Neutrophil (primary cell): ENCODE data around the gene KRT10.

Source experiments
- H3K27ac ChIP-seq: fragments of 200-600 bp; sonication (generic); 2 replicates; pipeline ENCODE4 v1.5.1; 2016; ENCODE audit warnings: mild to moderate bottlenecking, moderate library complexity
- H3K27me3 ChIP-seq: fragments of 200-600 bp; sonication (generic); 2 replicates; pipeline ENCODE4 v1.6.0; 2016; ENCODE audit warnings: mild to moderate bottlenecking
- H3K36me3 ChIP-seq: fragments of 200-600 bp; sonication (generic); 2 replicates; pipeline ENCODE4 v1.5.1; 2017
- H3K4me1 ChIP-seq, 2 experiments: fragments of 200-600 bp in 1 of 2; sonication (generic) in 1 of 2; 1 replicate in 1 of 2; 2 replicates in 1 of 2; pipeline versions ENCODE4 v1.5.1 to v1.6.1; 2013 to 2016; ENCODE audit warnings: low read depth in 1 of 2, low read length in 1 of 2, mild to moderate bottlenecking in 1 of 2, moderate library complexity in 1 of 2; ENCODE audit not compliant: control insufficient read depth in 1 of 2, insufficient read depth in 1 of 2
- H3K4me3 ChIP-seq, 2 experiments: fragments of 200-600 bp in 1 of 2; sonication (generic) in 1 of 2; 1 replicate in 1 of 2; 2 replicates in 1 of 2; pipeline ENCODE4 v1.5.1; 2013 to 2016; ENCODE audit warnings: low read depth in 1 of 2, low read length in 1 of 2, mild to moderate bottlenecking in 1 of 2, moderate library complexity in 1 of 2
- H3K9me3 ChIP-seq: fragments of 200-600 bp; sonication (generic); 2 replicates; pipeline ENCODE4 v1.5.1; 2016
- TF ChIP-seq, protein P1 (sequence below): fragments of 200-600 bp; sonication (generic); IDR thresholded peaks from 2 replicates; pipeline ENCODE4 v1.5.1; 2016; ENCODE audit warnings: antibody characterized with exemption

Gene KRT10

DNA sequence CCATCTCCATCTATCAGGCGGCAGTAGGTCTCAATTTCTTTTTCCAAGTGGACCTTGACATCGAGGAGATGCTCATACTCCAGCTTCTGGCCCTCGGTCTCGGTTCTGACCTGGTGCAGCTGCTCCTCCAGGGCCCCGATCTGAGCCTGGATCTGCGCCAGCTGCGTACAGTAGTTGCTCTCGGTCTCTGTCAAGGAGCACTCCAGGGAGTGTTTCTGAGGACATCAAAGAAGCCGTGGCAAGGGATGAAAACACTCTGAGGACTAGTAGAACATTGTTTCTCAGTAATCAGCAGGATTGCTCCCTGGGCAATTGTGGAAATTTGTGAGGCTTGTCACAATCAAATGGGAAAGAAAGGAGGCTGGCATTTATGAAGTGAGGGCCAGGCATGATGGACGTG, 28.6 kb downstream of the KRT10 start:
- Histone ChIP-seq H3K9me3 (no peaks in the 10 kb centered on the region), H3K27ac (no peak overlapping the region), H3K27me3 (peaks cover 92% of the 10 kb centered on the region), H3K36me3 (no peaks in the 10 kb centered on the region), H3K4me1 (no peaks in the 10 kb centered on the region), H3K4me3 (no peak overlapping the region)
- TF ChIP-seq, protein P1, sequence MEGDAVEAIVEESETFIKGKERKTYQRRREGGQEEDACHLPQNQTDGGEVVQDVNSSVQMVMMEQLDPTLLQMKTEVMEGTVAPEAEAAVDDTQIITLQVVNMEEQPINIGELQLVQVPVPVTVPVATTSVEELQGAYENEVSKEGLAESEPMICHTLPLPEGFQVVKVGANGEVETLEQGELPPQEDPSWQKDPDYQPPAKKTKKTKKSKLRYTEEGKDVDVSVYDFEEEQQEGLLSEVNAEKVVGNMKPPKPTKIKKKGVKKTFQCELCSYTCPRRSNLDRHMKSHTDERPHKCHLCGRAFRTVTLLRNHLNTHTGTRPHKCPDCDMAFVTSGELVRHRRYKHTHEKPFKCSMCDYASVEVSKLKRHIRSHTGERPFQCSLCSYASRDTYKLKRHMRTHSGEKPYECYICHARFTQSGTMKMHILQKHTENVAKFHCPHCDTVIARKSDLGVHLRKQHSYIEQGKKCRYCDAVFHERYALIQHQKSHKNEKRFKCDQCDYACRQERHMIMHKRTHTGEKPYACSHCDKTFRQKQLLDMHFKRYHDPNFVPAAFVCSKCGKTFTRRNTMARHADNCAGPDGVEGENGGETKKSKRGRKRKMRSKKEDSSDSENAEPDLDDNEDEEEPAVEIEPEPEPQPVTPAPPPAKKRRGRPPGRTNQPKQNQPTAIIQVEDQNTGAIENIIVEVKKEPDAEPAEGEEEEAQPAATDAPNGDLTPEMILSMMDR, result no peak

DNA sequence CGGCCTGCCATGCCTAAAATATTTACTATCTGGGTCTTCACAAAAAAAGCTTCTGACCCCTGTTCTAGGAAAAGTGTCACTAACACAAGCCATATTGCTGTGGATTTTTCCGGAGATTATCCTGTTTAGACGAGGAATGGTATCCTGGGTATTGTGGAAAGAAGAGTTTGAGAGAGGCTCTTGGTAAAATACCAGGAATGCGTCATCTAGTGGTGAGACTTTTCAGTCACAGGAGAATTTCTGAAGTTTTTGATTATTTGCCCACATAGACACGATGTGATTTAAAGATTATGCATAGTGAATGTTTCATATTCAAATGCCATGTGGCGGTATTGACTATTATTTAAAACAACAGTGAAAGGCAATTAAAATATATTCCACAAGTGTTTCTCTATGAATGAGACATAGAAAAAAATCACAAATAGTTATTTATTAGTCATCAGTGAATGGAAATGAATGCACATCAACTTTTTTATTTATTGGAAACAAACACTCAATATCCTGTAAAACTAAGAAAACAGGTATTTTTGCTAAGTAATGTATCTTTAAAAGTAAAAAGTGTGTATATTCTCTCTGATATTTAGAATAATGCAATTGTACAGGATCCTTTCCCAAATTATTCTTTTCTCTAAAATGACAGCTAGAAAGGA, 30.5 kb downstream of the KRT10 start:
- peaks cover 82% of the 10 kb centered on the region for H3K27me3 ChIP-seq
- H3K27ac ChIP-seq, result no peak overlapping the region
- no peaks in the 10 kb centered on the region for H3K9me3 ChIP-seq
- H3K36me3 ChIP-seq, result no peaks in the 10 kb centered on the region
- H3K4me1 ChIP-seq, result no peaks in the 10 kb centered on the region
- TF ChIP-seq, protein P1, result no peak
- H3K4me3 ChIP-seq, result no peak overlapping the region

DNA sequence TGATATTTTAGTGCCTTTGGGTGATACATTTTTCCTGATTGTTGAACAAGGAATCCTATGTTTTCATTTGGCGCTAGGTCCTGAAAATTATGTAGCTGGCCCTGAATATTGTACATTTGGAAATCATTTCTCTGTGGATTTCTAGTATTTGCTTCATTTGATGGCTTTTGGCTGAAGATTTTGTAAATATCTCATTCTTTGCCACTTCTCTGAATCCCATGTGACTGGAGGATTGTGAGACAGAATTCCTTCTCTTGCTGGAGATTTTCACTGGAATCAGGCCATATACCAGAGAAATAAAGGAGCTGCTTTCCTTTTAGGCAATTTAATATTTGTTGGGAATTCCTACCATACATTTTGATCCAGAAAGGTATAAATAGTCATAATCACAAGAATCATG, 31.3 kb downstream of the KRT10 start:
- Histone ChIP-seq H3K4me3 (no peak overlapping the region), H3K27ac (no peak overlapping the region), H3K36me3 (no peaks in the 10 kb centered on the region), H3K27me3 (peaks cover 78% of the 10 kb centered on the region), H3K4me1 (no peaks in the 10 kb centered on the region), H3K9me3 (no peaks in the 10 kb centered on the region)
- TF ChIP-seq, protein P1, result no peak

DNA sequence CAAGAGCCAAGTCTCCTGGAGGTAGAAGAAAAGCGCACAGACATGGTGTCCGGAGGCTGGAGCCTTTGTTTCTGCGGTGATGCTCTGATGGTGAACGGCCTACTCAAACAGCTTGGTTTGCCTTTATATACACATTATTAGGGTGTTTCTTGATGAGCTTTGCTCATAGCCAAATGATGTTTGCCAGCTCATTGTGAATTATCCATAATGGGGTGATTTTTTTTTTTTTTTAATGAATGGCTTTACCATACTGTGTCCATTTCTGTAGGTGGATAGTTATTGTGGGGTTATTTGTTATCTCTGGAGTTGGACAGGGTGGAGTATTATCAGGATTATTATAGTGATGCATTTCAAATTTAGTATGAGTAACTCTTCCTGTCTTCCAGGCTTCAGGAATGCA, 40.0 kb downstream of the KRT10 start, which contains the start of gene KRT27:
KRT27 (minus strand) TSS at position 101 of the 400 bp plus-strand sequence; CDS start at position 44, 57 bp downstream.
- Histone ChIP-seq H3K4me1 (no peaks in the 10 kb centered on the region), H3K27ac (no peak within 1 kb of the TSS), H3K4me3 (no peak within 1 kb of the TSS), H3K9me3 (no peaks in the 10 kb centered on the region), H3K27me3 (peaks cover 84% of the 10 kb centered on the region), H3K36me3 (no peaks in the 10 kb centered on the region)
- TF ChIP-seq, protein P1, result no peak

DNA sequence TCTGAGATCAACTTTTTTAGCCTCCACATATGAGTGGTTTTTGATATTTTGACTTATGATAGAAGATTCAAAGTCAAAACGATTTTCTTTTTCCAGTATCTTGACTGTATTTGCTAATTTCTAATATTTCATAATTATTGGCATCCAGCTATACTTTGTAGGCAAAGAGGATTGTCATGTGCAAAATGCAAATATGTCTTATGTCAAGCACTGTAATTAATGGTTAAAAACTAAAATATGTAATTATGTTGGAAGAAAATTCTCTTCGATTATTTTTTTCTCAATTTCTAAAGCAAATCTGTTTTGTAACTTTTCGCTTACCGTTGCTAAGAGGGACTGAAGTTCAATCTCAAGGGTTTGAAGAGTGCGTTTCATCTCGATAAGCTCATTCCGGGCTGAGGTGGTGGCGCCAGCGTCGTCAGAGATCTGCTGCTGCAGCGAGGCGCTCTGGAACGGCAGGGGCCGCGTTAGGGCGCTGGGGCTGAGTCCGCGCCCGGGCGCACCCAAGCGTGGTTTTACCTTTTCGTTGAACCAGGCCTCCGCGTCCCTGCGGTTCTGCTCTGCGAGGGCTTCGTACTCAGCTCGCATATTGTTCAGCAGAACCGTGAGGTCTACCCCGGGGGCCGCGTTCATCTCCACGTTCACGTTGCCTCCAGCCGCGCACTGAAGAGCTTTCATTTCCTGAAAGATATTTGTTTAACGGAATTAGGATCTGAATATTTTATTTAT, 43.1 kb downstream of the KRT10 start:
- Histone ChIP-seq H3K4me3 (no peak overlapping the region), H3K9me3 (no peaks in the 10 kb centered on the region), H3K4me1 (no peaks in the 10 kb centered on the region), H3K27ac (no peak overlapping the region), H3K27me3 (peaks cover 96% of the 10 kb centered on the region), H3K36me3 (no peaks in the 10 kb centered on the region)
- TF ChIP-seq, protein P1, result no peak
